ENCODE measurements around the gene ZNF438. TPM values are rescaled to one million over a fixed set of nuclear protein-coding genes. Genes with fewer than 3 reads are reported as not detected.

ZNF438 gene
- total and polyA plus RNA-seq, 10 of the 15 experiments (the other 5 are each of a cell fraction or from before 2014, with no cell fraction given): 0.93 to 5.2 (median 1.9) TPM

DNA sequence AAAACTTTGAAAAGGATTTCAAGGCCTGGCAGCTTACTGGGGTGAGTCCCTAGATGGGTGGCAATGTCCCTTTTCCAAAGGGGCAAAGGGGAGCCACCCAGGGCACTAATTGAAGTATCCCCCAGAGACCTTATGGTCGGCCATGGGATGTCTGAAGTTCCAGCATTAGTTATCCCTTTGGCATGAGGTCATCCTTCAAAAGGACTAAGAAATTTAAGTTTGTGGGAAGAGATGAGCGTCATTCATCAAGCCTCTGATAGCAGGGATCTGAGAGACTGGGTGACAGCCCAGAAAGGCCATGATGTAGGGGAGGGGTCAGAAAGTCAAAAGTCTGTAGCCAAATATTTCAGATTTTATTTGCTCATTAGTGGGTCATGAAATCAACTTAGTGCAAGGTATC lies 195.3 kb downstream of the ZNF438 start (continued):
- TF ChIP-seq, protein P1, sequence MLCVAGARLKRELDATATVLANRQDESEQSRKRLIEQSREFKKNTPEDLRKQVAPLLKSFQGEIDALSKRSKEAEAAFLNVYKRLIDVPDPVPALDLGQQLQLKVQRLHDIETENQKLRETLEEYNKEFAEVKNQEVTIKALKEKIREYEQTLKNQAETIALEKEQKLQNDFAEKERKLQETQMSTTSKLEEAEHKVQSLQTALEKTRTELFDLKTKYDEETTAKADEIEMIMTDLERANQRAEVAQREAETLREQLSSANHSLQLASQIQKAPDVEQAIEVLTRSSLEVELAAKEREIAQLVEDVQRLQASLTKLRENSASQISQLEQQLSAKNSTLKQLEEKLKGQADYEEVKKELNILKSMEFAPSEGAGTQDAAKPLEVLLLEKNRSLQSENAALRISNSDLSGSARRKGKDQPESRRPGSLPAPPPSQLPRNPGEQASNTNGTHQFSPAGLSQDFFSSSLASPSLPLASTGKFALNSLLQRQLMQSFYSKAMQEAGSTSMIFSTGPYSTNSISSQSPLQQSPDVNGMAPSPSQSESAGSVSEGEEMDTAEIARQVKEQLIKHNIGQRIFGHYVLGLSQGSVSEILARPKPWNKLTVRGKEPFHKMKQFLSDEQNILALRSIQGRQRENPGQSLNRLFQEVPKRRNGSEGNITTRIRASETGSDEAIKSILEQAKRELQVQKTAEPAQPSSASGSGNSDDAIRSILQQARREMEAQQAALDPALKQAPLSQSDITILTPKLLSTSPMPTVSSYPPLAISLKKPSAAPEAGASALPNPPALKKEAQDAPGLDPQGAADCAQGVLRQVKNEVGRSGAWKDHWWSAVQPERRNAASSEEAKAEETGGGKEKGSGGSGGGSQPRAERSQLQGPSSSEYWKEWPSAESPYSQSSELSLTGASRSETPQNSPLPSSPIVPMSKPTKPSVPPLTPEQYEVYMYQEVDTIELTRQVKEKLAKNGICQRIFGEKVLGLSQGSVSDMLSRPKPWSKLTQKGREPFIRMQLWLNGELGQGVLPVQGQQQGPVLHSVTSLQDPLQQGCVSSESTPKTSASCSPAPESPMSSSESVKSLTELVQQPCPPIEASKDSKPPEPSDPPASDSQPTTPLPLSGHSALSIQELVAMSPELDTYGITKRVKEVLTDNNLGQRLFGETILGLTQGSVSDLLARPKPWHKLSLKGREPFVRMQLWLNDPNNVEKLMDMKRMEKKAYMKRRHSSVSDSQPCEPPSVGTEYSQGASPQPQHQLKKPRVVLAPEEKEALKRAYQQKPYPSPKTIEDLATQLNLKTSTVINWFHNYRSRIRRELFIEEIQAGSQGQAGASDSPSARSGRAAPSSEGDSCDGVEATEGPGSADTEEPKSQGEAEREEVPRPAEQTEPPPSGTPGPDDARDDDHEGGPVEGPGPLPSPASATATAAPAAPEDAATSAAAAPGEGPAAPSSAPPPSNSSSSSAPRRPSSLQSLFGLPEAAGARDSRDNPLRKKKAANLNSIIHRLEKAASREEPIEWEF (IDR thresholded peaks at IDR 0.05; ENCODE audit: insufficient replicate concordance, low read depth, low read length): no peak
- no peak for TF ChIP-seq EGR1 (IDR thresholded peaks at IDR 0.05; ENCODE audit: borderline replicate concordance in 1 of 2, low read depth in 2 of 2, low read length in 2 of 2)

DNA sequence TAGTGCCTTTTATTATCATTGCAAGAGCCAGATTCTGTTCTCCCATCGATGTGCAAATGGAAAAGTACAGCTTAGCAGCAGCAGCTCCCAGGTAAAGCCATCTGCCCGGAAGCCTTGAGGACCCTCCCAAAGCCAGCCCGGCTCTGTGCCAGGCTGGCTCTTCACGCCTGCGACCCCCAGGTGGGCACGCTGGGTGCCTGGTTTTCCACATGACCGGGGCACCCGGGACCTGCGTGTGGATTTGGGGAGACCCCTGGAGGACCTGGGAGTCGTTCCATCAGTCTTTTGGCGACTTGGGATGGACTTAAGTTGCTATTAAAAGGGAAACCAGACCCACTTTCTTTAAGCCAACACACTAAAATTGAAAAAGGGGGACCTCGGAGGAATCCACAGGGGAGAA lies 196.5 kb downstream of the ZNF438 start:
- H2AFZ ChIP-seq (ENCODE audit: control insufficient read depth, low read depth, low read length): no peak overlapping the region

More for the DNA sequence above, 196.5 kb downstream of the ZNF438 start:
- no peak for FAIRE-seq
- intact Hi-C loops (cut with micrococcal nuclease; ENCODE audit: unreplicated experiment): no loop called here
- no peak overlapping the region for H3K4me2 ChIP-seq (ENCODE audit: control insufficient read depth, insufficient read depth)
- RAD21 ChIA-PET (ENCODE audit: unreplicated experiment): no interaction called here
- no peaks in the 10 kb centered on the region for H3K79me2 ChIP-seq (ENCODE audit: control insufficient read depth, insufficient read depth, low read length)
- H3K27ac ChIP-seq (ENCODE audit: control insufficient read depth, insufficient read depth): no peak overlapping the region
- no peak overlapping the region for H3K4me3 ChIP-seq
- ATAC-seq: no peak
- no peaks in the 10 kb centered on the region for H3K9me3 ChIP-seq (replicated peaks; ENCODE audit: control insufficient read depth, insufficient read depth, low read length)
- DNase-seq (ENCODE audit: low read depth, low spot score): no peak
- SMC1A ChIA-PET (ENCODE audit: uncharacterized antibody, unreplicated experiment): interaction anchor here (0.5 kb wide), 1 partner anchor 32 kb away, joined by 4 read pairs; no protein-coding TSS in a partner anchor
- BruUV-seq (replicated peaks): no TSS peak
- no peaks in the 10 kb centered on the region for H4K20me1 ChIP-seq (ENCODE audit: control insufficient read depth, insufficient read depth)
- TF ChIP-seq BHLHE40 (IDR thresholded peaks at IDR 0.05; ENCODE audit: borderline replicate concordance in 1 of 2, low read depth in 2 of 2, low read length in 1 of 2) (no peak), NR2F1 (conservative IDR thresholded peaks at IDR 0.05) (no peak), NFIC (IDR thresholded peaks at IDR 0.05; ENCODE audit: low read depth, low read length) (no peak)
- in situ Hi-C loops (cut with MboI): no loop called here
- CTCF ChIA-PET: no interaction called here
- H3K36me3 ChIP-seq (ENCODE audit: control insufficient read depth in 2 of 2, insufficient read depth in 2 of 2, low read length in 1 of 2): no peaks in the 10 kb centered on the region
- H3K27me3 ChIP-seq (replicated peaks in 1 of 2; ENCODE audit: control insufficient read depth in 2 of 2, insufficient read depth in 2 of 2, low read length in 1 of 2): no peaks in the 10 kb centered on the region
- POLR2A ChIA-PET: no interaction called here
- 60% methylated on average over 12 of the region's 12 CpGs for WGBS (ENCODE audit: insufficient coverage, insufficient replicate concordance, low lambda C conversion rate, missing lambda C conversion rate)
- H3K9ac ChIP-seq (ENCODE audit: control insufficient read depth, insufficient read depth, low read length): no peak overlapping the region
- H3K4me1 ChIP-seq (ENCODE audit: control insufficient read depth, insufficient read depth, low read length): no peaks in the 10 kb centered on the region
